Stimulated activated CD8-positive, alpha-beta memory T cell treated with anti-CD3 and anti-CD28 coated beads, Interleukin-7, amount 100 ng/mL, for 24 hours (primary cell): ENCODE data around the gene ACTN2.

Experiments
- DNase-seq: peaks from one replicate; pipeline ENCODE4 v3.0.0-alpha.2; 2020; ENCODE audit warnings: low read depth

The ACTN2 gene

GRCh38 chr1:236774926-236775325 lies 88.6 kb downstream of the ACTN2 start:
- DNase-seq = no peak

DNA sequence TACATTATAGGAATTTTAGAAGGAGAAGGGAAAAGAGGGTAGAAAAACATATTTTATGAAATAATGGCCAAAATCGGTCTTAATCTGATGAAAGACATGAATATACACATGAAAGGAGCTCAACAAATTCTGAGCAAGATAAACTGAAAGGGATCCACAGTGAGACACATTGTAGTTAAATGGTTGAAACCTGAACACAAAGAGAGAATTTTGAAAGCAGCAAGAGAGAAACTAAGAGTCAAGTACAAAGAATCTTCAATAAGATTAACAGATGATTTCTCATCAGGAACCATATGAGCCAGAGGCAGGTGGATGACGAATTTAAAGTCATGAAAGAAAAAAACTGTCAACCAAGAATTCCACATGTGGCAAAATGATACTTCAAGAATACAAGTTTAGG lies 93.0 kb downstream of the ACTN2 start:
- DNase-seq = no peak

- DNase-seq = no peak
Measured at GRCh38 chr1:236785477-236785876, 99.2 kb downstream of the ACTN2 start.

GRCh38 chr1:236786453-236786852 lies 100.2 kb downstream of the ACTN2 start:
- no peak for DNase-seq

GRCh38 chr1:236794585-236795034 lies 108.3 kb downstream of the ACTN2 start:
- no peak for DNase-seq

DNA sequence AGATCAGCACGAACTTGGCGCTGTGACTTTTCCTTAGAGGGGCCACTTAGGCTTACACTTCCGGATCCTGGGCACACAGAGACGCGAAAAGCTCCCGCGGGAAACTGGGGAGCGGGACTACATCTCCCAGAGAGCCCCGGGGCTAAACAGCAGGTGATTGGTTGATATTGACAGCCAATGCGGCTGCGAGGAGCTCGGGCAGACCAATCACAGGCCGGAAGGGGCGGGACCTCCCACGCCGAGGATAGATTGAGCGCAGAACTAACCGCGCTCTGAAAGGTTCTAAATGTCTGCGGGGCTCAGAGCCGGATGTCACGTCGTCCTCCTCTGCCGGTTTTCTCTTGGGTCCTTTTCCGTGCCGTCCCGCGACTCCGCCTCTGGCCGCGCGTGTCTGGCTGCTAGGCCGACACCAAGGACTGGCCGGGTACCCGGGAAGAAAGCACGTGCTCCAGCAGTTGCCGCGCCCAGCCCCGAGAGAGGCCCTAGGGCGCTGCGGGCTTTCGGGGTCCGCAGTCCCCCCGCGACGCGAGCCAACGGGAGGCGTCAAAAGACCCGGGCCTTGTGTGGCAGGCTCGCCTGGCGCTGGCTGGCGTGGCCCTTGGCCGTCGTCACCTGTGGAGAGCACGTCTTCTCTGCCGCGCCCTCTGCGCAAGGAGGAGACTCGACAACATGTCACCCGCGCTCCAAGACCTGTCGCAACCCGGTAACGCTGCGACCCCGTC lies 108.9 kb downstream of the ACTN2 start, which contains the start of gene MTR:
MTR (plus strand) TSS at position 258 of the 722 bp plus-strand sequence; CDS start at position 670, 412 bp downstream.
- peak; percentile 93 for DNase-seq

- peak; percentile 41 for DNase-seq
Measured at GRCh38 chr1:236795757-236796667, 109.7 kb downstream of the ACTN2 start.

GRCh38 chr1:236799001-236799400 lies 112.7 kb downstream of the ACTN2 start:
- no peak for DNase-seq

- DNase-seq = no peak
Measured at GRCh38 chr1:236800002-236800620, 113.8 kb downstream of the ACTN2 start.

GRCh38 chr1:236800623-236801022 lies 114.3 kb downstream of the ACTN2 start:
- DNase-seq = no peak

DNA sequence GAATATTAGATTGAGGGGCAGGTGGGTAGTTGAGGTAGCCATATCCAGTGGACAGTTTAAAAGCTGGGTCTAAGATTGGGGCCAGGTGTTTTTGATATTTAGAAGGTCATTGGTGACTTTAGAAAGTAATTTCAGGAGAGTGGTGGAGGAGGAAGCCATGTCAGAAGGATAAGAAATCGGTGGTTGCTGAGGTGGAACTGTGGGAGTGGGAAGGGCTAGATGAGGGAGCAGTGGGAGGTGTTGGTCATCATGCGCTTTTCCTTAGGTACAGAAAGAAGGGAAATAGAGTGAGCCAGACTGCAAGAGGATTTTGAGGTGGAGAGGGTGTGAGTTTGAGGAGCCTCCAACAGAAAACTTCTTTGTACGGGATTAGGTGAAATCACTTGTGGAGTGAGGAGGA lies 116.0 kb downstream of the ACTN2 start:
- no peak for DNase-seq

DNA sequence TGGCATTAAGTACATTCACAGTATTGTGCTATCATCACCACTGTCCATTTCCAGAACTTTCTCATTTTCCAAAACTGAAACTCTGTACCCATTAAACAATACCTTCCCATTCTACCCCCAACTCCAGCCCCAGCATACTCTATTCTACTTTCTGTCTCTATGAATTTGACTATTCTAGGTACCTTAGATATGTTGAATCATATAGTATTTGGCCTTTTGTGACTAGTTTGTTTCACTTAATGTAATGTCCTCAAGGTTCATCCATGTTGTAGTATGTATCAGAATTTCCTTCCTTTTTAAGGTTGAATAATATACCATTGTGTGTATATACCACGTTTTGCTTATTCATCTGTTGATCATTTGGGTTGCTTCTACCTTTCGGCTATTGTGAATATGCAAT lies 120.3 kb downstream of the ACTN2 start:
- no peak for DNase-seq

DNA sequence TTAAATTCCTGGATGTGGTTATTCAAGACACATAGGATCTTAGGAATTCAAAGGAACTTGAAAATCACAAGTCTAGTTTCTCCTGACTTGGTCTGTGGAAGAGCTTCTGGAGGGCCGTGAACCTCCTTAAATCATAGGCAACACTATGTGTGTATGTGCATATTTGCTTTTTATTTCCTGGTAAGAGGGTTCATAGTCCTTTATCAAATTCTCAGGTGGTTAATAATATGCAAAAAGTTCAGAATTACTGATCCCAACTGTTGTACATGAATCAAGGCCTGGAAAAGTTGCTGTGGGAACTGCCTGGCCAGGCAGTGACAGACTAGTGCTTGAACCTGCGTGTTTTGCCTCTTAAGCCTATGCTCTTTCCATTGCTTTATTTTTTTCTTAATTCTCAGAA lies 121.7 kb downstream of the ACTN2 start:
- DNase-seq = no peak

GRCh38 chr1:236808564-236809130 lies 122.3 kb downstream of the ACTN2 start:
- no peak for DNase-seq

DNA sequence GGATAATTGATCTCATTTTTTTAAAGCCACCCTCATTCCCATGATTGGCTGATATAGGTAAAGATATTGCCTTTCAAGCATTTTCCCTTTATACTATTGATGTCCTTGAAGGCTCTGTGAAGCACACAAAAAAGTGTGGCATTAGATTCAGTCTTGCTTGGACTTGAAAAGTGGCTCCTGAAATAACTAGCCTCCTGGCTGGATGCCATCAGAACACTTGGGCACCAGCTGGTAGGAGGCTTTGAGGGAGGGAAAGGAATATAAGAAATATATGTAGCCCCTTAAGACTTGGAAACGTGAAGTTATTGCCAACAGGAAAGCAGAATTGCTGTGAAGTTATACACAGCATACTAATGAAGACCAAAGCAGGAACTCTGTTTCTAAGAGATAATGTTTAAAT lies 122.8 kb downstream of the ACTN2 start:
- no peak for DNase-seq

GRCh38 chr1:236810018-236810417 lies 123.7 kb downstream of the ACTN2 start:
- DNase-seq = no peak

DNA sequence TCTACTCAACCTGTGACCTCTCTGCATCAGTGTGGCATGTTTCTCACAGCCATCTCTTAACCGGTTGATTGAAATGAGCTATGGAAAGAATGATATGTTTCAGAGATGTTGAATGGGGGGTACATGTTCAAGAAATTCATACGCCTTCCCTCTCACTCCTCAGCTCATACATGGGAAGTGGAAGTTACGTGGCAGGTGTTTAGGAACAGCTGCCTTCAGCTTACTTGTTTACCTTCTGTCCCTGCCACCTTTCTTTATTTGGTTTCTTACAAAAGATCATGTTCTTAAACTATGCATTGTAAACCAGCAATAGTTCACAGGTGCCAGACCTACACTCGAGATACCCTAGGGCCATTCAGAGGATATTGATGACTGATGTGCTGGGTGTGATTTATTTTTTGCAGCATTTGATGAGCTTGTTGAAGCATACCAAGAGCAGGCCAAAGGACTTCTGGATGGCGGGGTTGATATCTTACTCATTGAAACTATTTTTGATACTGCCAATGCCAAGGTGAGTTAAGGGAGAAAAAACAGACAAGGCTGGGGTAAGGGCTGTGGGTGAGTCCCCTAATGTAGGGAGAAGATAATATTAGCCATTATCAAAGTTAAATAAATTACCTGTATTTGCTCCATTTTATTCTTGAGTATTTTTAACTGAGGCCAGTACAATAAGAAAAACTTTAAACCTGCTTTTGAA lies 126.2 kb downstream of the ACTN2 start:
- DNase-seq = no peak
